Measurements from ENCODE around the gene KCNJ12. TPM values are rescaled to one million over a fixed set of nuclear protein-coding genes. Genes with fewer than 3 reads are reported as not detected.
"Not testable (repeated sequence)": the region's sequence is repeated elsewhere in the genome, so short reads cannot be mapped to it uniquely, and the experiment has no call there.

The KCNJ12 gene
- polyA plus RNA-seq, 3 donors, result not detected

GRCh38 chr17:21404539-21404938 lies 28.4 kb downstream of the KCNJ12 start:
- Histone ChIP-seq H3K9me3 (replicated peaks in 1 of 2; ENCODE audit: control insufficient read depth in 1 of 2, insufficient read depth in 1 of 2, low read length in 2 of 2) (peaks cover 5 to 15% of the 10 kb centered on the region in 2 donors), H3K4me1 (ENCODE audit: control insufficient read depth in 1 of 2, insufficient read depth in 2 of 2, low read length in 2 of 2) (peaks cover 6 to 15% of the 10 kb centered on the region in 2 donors)
- H3K36me3 Mint-ChIP-seq; H3K27ac ChIP-seq (ENCODE audit: low read depth in 1 of 2, low read length in 2 of 2); H4K20me1 ChIP-seq (ENCODE audit: insufficient read depth, low read length); H3K79me2 ChIP-seq (ENCODE audit: insufficient read depth, low read length); H3K9ac ChIP-seq (ENCODE audit: insufficient read depth, low read length, poor library complexity, severe bottlenecking); H3K27me3 ChIP-seq (ENCODE audit: control insufficient read depth in 2 of 2, insufficient read depth in 2 of 2, low read length in 2 of 2); H3K4me1 Mint-ChIP-seq; H3K4me3 Mint-ChIP-seq; H3K27me3 Mint-ChIP-seq (ENCODE audit: low read depth in 3 of 3); DNase-seq; H3K36me3 ChIP-seq (replicated peaks in 1 of 2; ENCODE audit: control insufficient read depth in 1 of 2, insufficient read depth in 2 of 2, low read length in 2 of 2); intact Hi-C loops (cut with micrococcal nuclease); H3K4me2 ChIP-seq (replicated peaks; ENCODE audit: extremely low read depth, low read length, poor library complexity, severe bottlenecking); H3K27ac Mint-ChIP-seq; H3K4me3 ChIP-seq (replicated peaks in 1 of 3; ENCODE audit: low read depth in 2 of 3, low read length in 3 of 3); H2AFZ ChIP-seq (ENCODE audit: insufficient read depth, low read depth, low read length, poor library complexity, severe bottlenecking): not testable (repeated sequence)
- peaks cover 2 to 35% (median 12%) of the 10 kb centered on the region in 7 donors for H3K9me3 Mint-ChIP-seq
- WGBS (ENCODE audit: insufficient coverage), result 70% methylated on average over 4 of the region's 6 CpGs

- H3K27ac ChIP-seq (ENCODE audit: low read depth in 1 of 2, low read length in 2 of 2); H3K27me3 Mint-ChIP-seq (ENCODE audit: low read depth in 3 of 3); H4K20me1 ChIP-seq (ENCODE audit: insufficient read depth, low read length); H3K27ac Mint-ChIP-seq; H3K4me1 Mint-ChIP-seq; H3K36me3 ChIP-seq (replicated peaks in 1 of 2; ENCODE audit: control insufficient read depth in 1 of 2, insufficient read depth in 2 of 2, low read length in 2 of 2); H3K4me3 ChIP-seq (replicated peaks in 1 of 3; ENCODE audit: low read depth in 2 of 3, low read length in 3 of 3); H3K27me3 ChIP-seq (ENCODE audit: control insufficient read depth in 2 of 2, insufficient read depth in 2 of 2, low read length in 2 of 2); H3K79me2 ChIP-seq (ENCODE audit: insufficient read depth, low read length); H3K9ac ChIP-seq (ENCODE audit: insufficient read depth, low read length, poor library complexity, severe bottlenecking); H3K4me3 Mint-ChIP-seq; H3K4me2 ChIP-seq (replicated peaks; ENCODE audit: extremely low read depth, low read length, poor library complexity, severe bottlenecking); H3K36me3 Mint-ChIP-seq; intact Hi-C loops (cut with micrococcal nuclease): not testable (repeated sequence)
- H3K4me1 ChIP-seq (ENCODE audit: control insufficient read depth in 1 of 2, insufficient read depth in 2 of 2, low read length in 2 of 2), result peaks cover 6 to 15% of the 10 kb centered on the region in 2 donors
- peak; percentile 50 to 71 (median 50) for DNase-seq
- WGBS (ENCODE audit: insufficient coverage), result 85% methylated on average over 7 of the region's 26 CpGs
- peak overlapping the region; percentile 41 for H2AFZ ChIP-seq (ENCODE audit: insufficient read depth, low read depth, low read length, poor library complexity, severe bottlenecking)
- peaks cover 5 to 15% of the 10 kb centered on the region in 2 donors for H3K9me3 ChIP-seq (replicated peaks in 1 of 2; ENCODE audit: control insufficient read depth in 1 of 2, insufficient read depth in 1 of 2, low read length in 2 of 2)
- H3K9me3 Mint-ChIP-seq, result peaks cover 2 to 35% (median 12%) of the 10 kb centered on the region in 7 donors
Measured at GRCh38 chr17:21404956-21405731, 29.0 kb downstream of the KCNJ12 start.

GRCh38 chr17:21405904-21406400 lies 29.8 kb downstream of the KCNJ12 start:
- H3K27me3 ChIP-seq (ENCODE audit: control insufficient read depth in 2 of 2, insufficient read depth in 2 of 2, low read length in 2 of 2); H3K27me3 Mint-ChIP-seq (ENCODE audit: low read depth in 3 of 3); H4K20me1 ChIP-seq (ENCODE audit: insufficient read depth, low read length); H3K4me3 Mint-ChIP-seq; H3K36me3 Mint-ChIP-seq; H3K4me2 ChIP-seq (replicated peaks; ENCODE audit: extremely low read depth, low read length, poor library complexity, severe bottlenecking); DNase-seq; H3K4me1 Mint-ChIP-seq; H3K9ac ChIP-seq (ENCODE audit: insufficient read depth, low read length, poor library complexity, severe bottlenecking); H3K79me2 ChIP-seq (ENCODE audit: insufficient read depth, low read length); intact Hi-C loops (cut with micrococcal nuclease); H3K36me3 ChIP-seq (replicated peaks in 1 of 2; ENCODE audit: control insufficient read depth in 1 of 2, insufficient read depth in 2 of 2, low read length in 2 of 2); H3K4me3 ChIP-seq (replicated peaks in 1 of 3; ENCODE audit: low read depth in 2 of 3, low read length in 3 of 3); H3K27ac ChIP-seq (ENCODE audit: low read depth in 1 of 2, low read length in 2 of 2): not testable (repeated sequence)
- peak overlapping the region; percentile 41 for H2AFZ ChIP-seq (ENCODE audit: insufficient read depth, low read depth, low read length, poor library complexity, severe bottlenecking)
- Mint-ChIP-seq H3K9me3 (peaks cover 2 to 32% (median 11%) of the 10 kb centered on the region in 7 donors), H3K27ac (peak overlapping the region in 1 of 7 donors; percentile 76)
- H3K4me1 ChIP-seq (ENCODE audit: control insufficient read depth in 1 of 2, insufficient read depth in 2 of 2, low read length in 2 of 2), result peaks cover 6 to 15% of the 10 kb centered on the region in 2 donors
- H3K9me3 ChIP-seq (replicated peaks in 1 of 2; ENCODE audit: control insufficient read depth in 1 of 2, insufficient read depth in 1 of 2, low read length in 2 of 2), result peaks cover 0 to 12% of the 10 kb centered on the region in 2 donors
- WGBS (ENCODE audit: insufficient coverage), result 93% methylated on average over 7 of the region's 7 CpGs

- H3K4me1 Mint-ChIP-seq; H3K79me2 ChIP-seq (ENCODE audit: insufficient read depth, low read length); intact Hi-C loops (cut with micrococcal nuclease); H3K27ac ChIP-seq (ENCODE audit: low read depth in 1 of 2, low read length in 2 of 2); H3K36me3 Mint-ChIP-seq; H3K36me3 ChIP-seq (replicated peaks in 1 of 2; ENCODE audit: control insufficient read depth in 1 of 2, insufficient read depth in 2 of 2, low read length in 2 of 2); H3K4me2 ChIP-seq (replicated peaks; ENCODE audit: extremely low read depth, low read length, poor library complexity, severe bottlenecking); H3K27me3 Mint-ChIP-seq (ENCODE audit: low read depth in 3 of 3); H4K20me1 ChIP-seq (ENCODE audit: insufficient read depth, low read length); H3K27me3 ChIP-seq (ENCODE audit: control insufficient read depth in 2 of 2, insufficient read depth in 2 of 2, low read length in 2 of 2); H3K27ac Mint-ChIP-seq; H2AFZ ChIP-seq (ENCODE audit: insufficient read depth, low read depth, low read length, poor library complexity, severe bottlenecking); DNase-seq; H3K9ac ChIP-seq (ENCODE audit: insufficient read depth, low read length, poor library complexity, severe bottlenecking); H3K4me3 ChIP-seq (replicated peaks in 1 of 3; ENCODE audit: low read depth in 2 of 3, low read length in 3 of 3): not testable (repeated sequence)
- Mint-ChIP-seq H3K9me3 (peaks cover 2 to 33% (median 12%) of the 10 kb centered on the region in 7 donors), H3K4me3 (peak overlapping the region in 1 of 2 donors; percentile 31)
- peaks cover 6 to 15% of the 10 kb centered on the region in 2 donors for H3K4me1 ChIP-seq (ENCODE audit: control insufficient read depth in 1 of 2, insufficient read depth in 2 of 2, low read length in 2 of 2)
- 90% methylated on average over 2 of the region's 5 CpGs for WGBS (ENCODE audit: insufficient coverage)
- H3K9me3 ChIP-seq (replicated peaks in 1 of 2; ENCODE audit: control insufficient read depth in 1 of 2, insufficient read depth in 1 of 2, low read length in 2 of 2), result peaks cover 0 to 12% of the 10 kb centered on the region in 2 donors
Measured at GRCh38 chr17:21406616-21407404, 30.7 kb downstream of the KCNJ12 start.

Measured in CD14-positive monocyte (primary cell).